ENCODE measurements around the gene SGIP1. TPM values are rescaled to one million over a fixed set of nuclear protein-coding genes. Genes with fewer than 3 reads are reported as not detected.

SGIP1 gene
- total and polyA plus RNA-seq, 7 donors: 0.74 to 3.7 (median 1.0) TPM

DNA sequence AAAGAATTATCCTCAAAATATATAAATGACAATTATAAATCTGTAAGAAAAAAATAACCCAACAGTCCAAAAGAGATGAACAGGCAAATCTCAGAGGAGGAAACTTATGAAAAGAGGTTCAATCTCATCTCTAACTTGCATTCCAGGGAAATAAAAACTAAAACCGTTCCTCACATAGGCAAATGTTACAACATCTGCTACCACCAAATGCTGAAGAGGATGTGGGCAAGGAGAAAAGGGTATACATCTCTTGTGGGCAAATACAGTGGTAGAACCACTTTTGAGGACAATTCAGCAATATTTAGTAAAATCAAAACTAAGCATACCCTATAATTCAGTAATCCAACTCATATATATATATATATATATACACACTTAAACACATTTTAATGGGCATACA is 33.7 kb upstream of the SGIP1 start:
- H3K27ac ChIP-seq: no peak overlapping the region
- 60 to 72% (median 61%) methylated on average over 1 of the region's 1 CpG for WGBS, 3 donors
- TF ChIP-seq, protein P1, sequence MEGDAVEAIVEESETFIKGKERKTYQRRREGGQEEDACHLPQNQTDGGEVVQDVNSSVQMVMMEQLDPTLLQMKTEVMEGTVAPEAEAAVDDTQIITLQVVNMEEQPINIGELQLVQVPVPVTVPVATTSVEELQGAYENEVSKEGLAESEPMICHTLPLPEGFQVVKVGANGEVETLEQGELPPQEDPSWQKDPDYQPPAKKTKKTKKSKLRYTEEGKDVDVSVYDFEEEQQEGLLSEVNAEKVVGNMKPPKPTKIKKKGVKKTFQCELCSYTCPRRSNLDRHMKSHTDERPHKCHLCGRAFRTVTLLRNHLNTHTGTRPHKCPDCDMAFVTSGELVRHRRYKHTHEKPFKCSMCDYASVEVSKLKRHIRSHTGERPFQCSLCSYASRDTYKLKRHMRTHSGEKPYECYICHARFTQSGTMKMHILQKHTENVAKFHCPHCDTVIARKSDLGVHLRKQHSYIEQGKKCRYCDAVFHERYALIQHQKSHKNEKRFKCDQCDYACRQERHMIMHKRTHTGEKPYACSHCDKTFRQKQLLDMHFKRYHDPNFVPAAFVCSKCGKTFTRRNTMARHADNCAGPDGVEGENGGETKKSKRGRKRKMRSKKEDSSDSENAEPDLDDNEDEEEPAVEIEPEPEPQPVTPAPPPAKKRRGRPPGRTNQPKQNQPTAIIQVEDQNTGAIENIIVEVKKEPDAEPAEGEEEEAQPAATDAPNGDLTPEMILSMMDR (IDR thresholded peaks at IDR 0.05): no peak
- intact Hi-C loops (cut with DNase I): loop anchor here in 1 of 2 donors (5.0 kb wide), 1 partner anchor 248 kb away; no protein-coding TSS in a partner anchor
- no peak overlapping the region for H3K4me3 ChIP-seq
- H3K9me3 ChIP-seq: no peaks in the 10 kb centered on the region
- H3K36me3 ChIP-seq (ENCODE audit: insufficient read depth in 1 of 2, low read depth in 1 of 2): no peaks in the 10 kb centered on the region
- ATAC-seq: no peak
- no peaks in the 10 kb centered on the region for H3K4me1 ChIP-seq
- no peak for DNase-seq
- H3K27me3 ChIP-seq (ENCODE audit: insufficient read depth in 3 of 3, low read length in 2 of 3): no peaks in the 10 kb centered on the region

DNA sequence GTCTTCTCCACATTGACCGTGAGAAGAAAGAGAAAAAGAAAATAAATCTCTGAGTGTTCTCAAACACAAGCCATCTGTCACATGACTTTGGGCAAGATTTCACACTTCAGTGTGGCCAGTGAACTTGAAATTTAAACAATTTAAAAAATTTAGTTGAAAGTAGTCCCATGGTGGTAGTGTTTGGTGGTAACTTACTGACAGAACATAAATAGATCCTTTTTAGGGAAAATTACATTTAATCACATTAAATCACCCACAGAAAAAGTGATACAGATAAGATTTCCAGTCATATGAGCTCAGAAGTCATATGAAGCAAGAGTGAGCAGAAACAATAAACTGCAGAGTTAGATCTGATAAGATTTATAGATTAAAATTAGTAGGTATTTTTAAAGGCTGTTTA is 31.9 kb upstream of the SGIP1 start:
- DNase-seq (no peak), ATAC-seq (no peak)
- H3K36me3 ChIP-seq (ENCODE audit: insufficient read depth in 1 of 2, low read depth in 1 of 2): no peaks in the 10 kb centered on the region
- intact Hi-C loops (cut with DNase I): loop anchor here in 1 of 2 donors (5.0 kb wide), 1 partner anchor 250 kb away; no protein-coding TSS in a partner anchor
- no peaks in the 10 kb centered on the region for H3K27me3 ChIP-seq (ENCODE audit: insufficient read depth in 3 of 3, low read length in 2 of 3)
- TF ChIP-seq, protein P1 (IDR thresholded peaks at IDR 0.05): no peak
- H3K4me1 ChIP-seq: no peaks in the 10 kb centered on the region
- H3K4me3 ChIP-seq: no peak overlapping the region
- no peaks in the 10 kb centered on the region for H3K9me3 ChIP-seq
- WGBS, 3 donors: 28 to 38% (median 30%) methylated on average over 1 of the region's 1 CpG
- no peak overlapping the region for H3K27ac ChIP-seq

DNA sequence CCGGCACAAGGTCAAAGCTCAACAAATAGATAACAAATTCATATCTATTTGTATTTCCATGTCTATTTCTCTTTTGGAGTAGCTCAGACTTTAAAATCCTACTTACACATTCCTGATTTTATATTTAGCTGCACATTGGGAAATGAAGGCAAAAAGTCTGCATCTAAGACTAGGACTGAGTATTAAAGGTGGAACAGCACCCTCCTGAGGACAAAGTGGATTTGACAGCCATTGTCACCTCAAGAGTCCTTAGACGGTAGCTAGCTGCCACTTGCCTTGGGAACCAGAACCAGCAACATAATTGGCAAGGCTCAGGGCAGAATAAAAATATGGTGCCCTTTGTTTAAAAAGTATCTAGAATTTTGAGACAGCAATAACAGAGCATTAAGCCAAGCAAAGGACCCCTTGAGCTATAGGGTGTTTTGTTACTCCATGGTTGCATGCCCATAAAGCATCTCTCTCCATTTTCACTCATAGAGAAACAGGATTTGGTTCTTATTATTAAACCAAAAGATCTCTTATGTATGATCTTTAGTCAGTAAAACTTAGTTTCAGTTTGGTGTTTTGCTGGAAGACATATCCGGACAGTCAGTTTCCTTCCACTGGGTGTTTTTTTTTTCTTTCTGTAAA is 30.0 kb upstream of the SGIP1 start:
- Histone ChIP-seq H3K4me1 (no peaks in the 10 kb centered on the region), H3K4me3 (no peak overlapping the region), H3K36me3 (ENCODE audit: insufficient read depth in 1 of 2, low read depth in 1 of 2) (no peaks in the 10 kb centered on the region), H3K27ac (no peak overlapping the region), H3K27me3 (ENCODE audit: insufficient read depth in 3 of 3, low read length in 2 of 3) (no peaks in the 10 kb centered on the region), H3K9me3 (no peaks in the 10 kb centered on the region)
- WGBS, 3 donors: 46 to 61% (median 58%) methylated on average over 3 of the region's 3 CpGs
- DNase-seq (no peak), ATAC-seq (peak in 2 of 4 donors; percentile 54 to 59)
- intact Hi-C loops (cut with DNase I): loop anchor here in 1 of 2 donors (5.0 kb wide), 1 partner anchor 252 kb away; no protein-coding TSS in a partner anchor
- TF ChIP-seq, protein P1 (IDR thresholded peaks at IDR 0.05): peak; percentile 53

DNA sequence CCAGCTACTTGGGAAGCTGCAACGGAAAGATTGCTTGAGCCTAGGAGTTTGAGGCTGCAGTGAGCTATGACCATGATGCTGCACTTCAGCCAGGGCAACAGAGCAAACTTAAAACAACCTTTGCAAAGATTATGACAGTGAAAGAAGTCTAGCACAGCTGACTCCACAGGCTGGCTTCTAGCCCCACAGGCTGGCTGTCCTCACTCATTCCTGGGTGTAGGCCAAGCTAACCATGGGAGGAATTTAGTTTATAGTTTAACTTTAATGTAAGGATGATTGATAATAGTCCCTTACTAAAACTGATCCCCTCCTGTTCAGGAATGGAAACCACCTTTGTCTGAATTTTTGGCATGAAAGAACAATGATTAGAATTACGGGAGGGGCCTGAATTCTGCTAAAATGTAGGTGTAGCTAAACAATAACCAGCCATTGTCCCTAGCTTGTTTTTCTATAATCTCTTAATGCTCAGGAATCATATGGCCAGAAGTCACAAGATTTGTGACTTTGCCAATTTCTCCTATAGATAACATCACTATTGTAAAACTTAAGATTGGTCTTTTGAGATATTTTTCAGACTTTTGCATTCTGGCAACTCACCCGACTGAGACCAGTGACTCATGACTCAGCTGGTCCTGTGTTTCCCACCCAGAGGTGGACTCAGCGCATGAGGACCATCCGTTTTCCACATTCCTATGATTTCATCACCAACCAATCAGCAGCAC is 28.1 kb upstream of the SGIP1 start:
- no peaks in the 10 kb centered on the region for H3K9me3 ChIP-seq
- ATAC-seq (no peak), DNase-seq (no peak)
- no peaks in the 10 kb centered on the region for H3K36me3 ChIP-seq (ENCODE audit: insufficient read depth in 1 of 2, low read depth in 1 of 2)
- intact Hi-C loops (cut with DNase I): no loop called here
- H3K4me1 ChIP-seq: no peaks in the 10 kb centered on the region
- WGBS, 3 donors: 30 to 41% (median 35%) methylated on average over 5 of the region's 5 CpGs
- H3K27ac ChIP-seq: no peak overlapping the region
- no peak overlapping the region for H3K4me3 ChIP-seq
- no peaks in the 10 kb centered on the region for H3K27me3 ChIP-seq (ENCODE audit: insufficient read depth in 3 of 3, low read length in 2 of 3)
- TF ChIP-seq, protein P1 (IDR thresholded peaks at IDR 0.05): no peak
